ENCODE measurements around the gene DLD.
"Not testable (repeated sequence)": the region's sequence is repeated elsewhere in the genome, so short reads cannot be mapped to it uniquely, and the experiment has no call there.

DLD gene

GRCh38 chr7:107946451-107946850, 55.5 kb downstream of the DLD start:
- DNase-seq, result no peak

- no peak for DNase-seq
These were observed 55.9 kb downstream of the DLD start for GRCh38 chr7:107946881-107947280.

- DNase-seq, result peak; percentile 92
These were observed 57.9 kb downstream of the DLD start for GRCh38 chr7:107948645-107949442.

GRCh38 chr7:107949443-107949935, 58.5 kb downstream of the DLD start:
- no peak for DNase-seq

GRCh38 chr7:107951172-107951787, 60.3 kb downstream of the DLD start:
- DNase-seq, result no peak

GRCh38 chr7:107951896-107952295, 60.9 kb downstream of the DLD start:
- DNase-seq, result no peak

- no peak for DNase-seq
These were observed 62.4 kb downstream of the DLD start for GRCh38 chr7:107953265-107953923.

- DNase-seq, result peak; percentile 36
These were observed 62.9 kb downstream of the DLD start for GRCh38 chr7:107953924-107954303.

- DNase-seq, result no peak
These were observed 64.4 kb downstream of the DLD start for GRCh38 chr7:107955394-107955793.

GRCh38 chr7:107956950-107957349, 66.0 kb downstream of the DLD start:
- not testable (repeated sequence) for DNase-seq

- no peak for DNase-seq
These were observed 66.5 kb downstream of the DLD start for GRCh38 chr7:107957436-107957835.

- peak; percentile 45 for DNase-seq
These were observed 68.0 kb downstream of the DLD start for GRCh38 chr7:107958764-107959526.

- no peak for DNase-seq
These were observed 68.5 kb downstream of the DLD start for GRCh38 chr7:107959527-107959898.

GRCh38 chr7:107960272-107960671, 69.3 kb downstream of the DLD start:
- no peak for DNase-seq

GRCh38 chr7:107961405-107961804, 70.4 kb downstream of the DLD start:
- DNase-seq, result no peak

GRCh38 chr7:107962817-107963216, 71.8 kb downstream of the DLD start:
- no peak for DNase-seq

- no peak for DNase-seq
These were observed 73.5 kb downstream of the DLD start for GRCh38 chr7:107964510-107964909.

GRCh38 chr7:107966711-107967110, 75.7 kb downstream of the DLD start:
- peak; percentile 97 for DNase-seq

GRCh38 chr7:107967420-107967819, 76.4 kb downstream of the DLD start:
- no peak for DNase-seq

- DNase-seq, result no peak
These were observed 77.5 kb downstream of the DLD start for GRCh38 chr7:107968449-107968848.

- no peak for DNase-seq
These were observed 78.9 kb downstream of the DLD start for GRCh38 chr7:107969856-107970255.

Data from fibroblast of skin of back (primary cell).